Cardiac fibroblast (primary cell): ENCODE data around the gene COL20A1.

Source experiments
- DNase-seq, 2 donors: peaks; one replicate each; pipeline versions ENCODE4 v3.0.0 to v3.0.0-alpha.2; 2010; ENCODE audit warnings: low read depth in 2 of 2
- H3K4me3 ChIP-seq, 2 donors: replicated peaks in 1 of 2; 1 replicate in 1 of 2; 2 replicates in 1 of 2; pipeline ENCODE4 v1.5.1; 2011; ENCODE audit warnings: low read depth in 2 of 2, low read length in 2 of 2, mild to moderate bottlenecking in 2 of 2, moderate library complexity in 1 of 2
- CTCF ChIP-seq: IDR thresholded peaks from one replicate; pipeline ENCODE4 v1.5.1; 2011; ENCODE audit warnings: low read depth, mild to moderate bottlenecking, low read length, inconsistent platforms

Gene COL20A1

GRCh38 chr20:63315731-63316491, 22.9 kb downstream of the COL20A1 start:
- H3K4me3 ChIP-seq, result no peak overlapping the region
- DNase-seq, result no peak
- TF ChIP-seq CTCF, result no peak

GRCh38 chr20:63316502-63316921, 23.5 kb downstream of the COL20A1 start:
- no peak for TF ChIP-seq CTCF
- no peak for DNase-seq
- H3K4me3 ChIP-seq, result no peak overlapping the region

- no peak for DNase-seq
- no peak overlapping the region for H3K4me3 ChIP-seq
- TF ChIP-seq CTCF, result no peak
These were observed 24.1 kb downstream of the COL20A1 start for GRCh38 chr20:63317061-63317460.

- no peak for TF ChIP-seq CTCF
- H3K4me3 ChIP-seq, result no peak overlapping the region
- DNase-seq, result no peak
These were observed 24.8 kb downstream of the COL20A1 start for GRCh38 chr20:63317601-63318291.

GRCh38 chr20:63318391-63319163, 25.6 kb downstream of the COL20A1 start:
- no peak for DNase-seq
- H3K4me3 ChIP-seq, result no peak overlapping the region
- no peak for TF ChIP-seq CTCF

GRCh38 chr20:63319164-63320040, 26.4 kb downstream of the COL20A1 start:
- no peak for DNase-seq
- TF ChIP-seq CTCF, result no peak
- no peak overlapping the region for H3K4me3 ChIP-seq
